Measurements from ENCODE around the gene NAV3. TPM values are rescaled to one million over a fixed set of nuclear protein-coding genes. Genes with fewer than 3 reads are reported as not detected.

Gene NAV3
- total RNA-seq, 5 donors from 2014 or later (not counting 1 experiment from before 2014, with no cell fraction given): 0.26 TPM; not detected in 4

- Mint-ChIP-seq H3K4me1 (no peaks in the 10 kb centered on the region), H3K27ac (no peak overlapping the region), H3K4me3 (no peak overlapping the region), H3K27me3 (no peaks in the 10 kb centered on the region), H3K36me3 (no peaks in the 10 kb centered on the region), H3K9me3 (peaks cover 5 to 21% (median 16%) of the 10 kb centered on the region in 3 donors)
- Histone ChIP-seq H3K27me3 (replicated peaks in 1 of 2; ENCODE audit: control insufficient read depth in 2 of 2, extremely low read depth in 1 of 2, insufficient read depth in 2 of 2, low read length in 1 of 2) (no peaks in the 10 kb centered on the region), H3K27ac (ENCODE audit: low read length) (no peak overlapping the region), H3K9me3 (no peaks in the 10 kb centered on the region), H3K4me3 (ENCODE audit: control insufficient read depth in 1 of 2, extremely low read depth in 1 of 2, low read length in 1 of 2) (no peak overlapping the region), H3K36me3 (ENCODE audit: control insufficient read depth in 2 of 2, extremely low read depth in 1 of 2, insufficient read depth in 1 of 2, low read length in 1 of 2) (no peaks in the 10 kb centered on the region), H3K4me1 (ENCODE audit: control insufficient read depth in 1 of 2, extremely low read depth in 1 of 2, insufficient read depth in 2 of 2, low read length in 2 of 2) (no peaks in the 10 kb centered on the region)
- ChIA-PET POLR2A (no interaction called here), CTCF (interaction anchor here in 1 of 2 donors (0.6 kb wide), 1 partner anchor 16 kb away, joined by 3 read pairs; no protein-coding TSS in a partner anchor)
- 43% methylated on average over 1 of the region's 2 CpGs for WGBS (ENCODE audit: insufficient coverage)
- no peak for DNase-seq
- no peak for ATAC-seq (replicated peaks in 1 of 4)
These were observed 297.5 kb downstream of the NAV3 start for GRCh38 chr12:78128211-78128610.

- Mint-ChIP-seq H3K36me3 (no peaks in the 10 kb centered on the region), H3K9me3 (peaks cover 0 to 4% (median 4%) of the 10 kb centered on the region in 3 donors), H3K4me1 (no peaks in the 10 kb centered on the region), H3K27me3 (no peaks in the 10 kb centered on the region), H3K27ac (no peak overlapping the region), H3K4me3 (no peak overlapping the region)
- no peaks in the 10 kb centered on the region for H3K4me1 ChIP-seq (ENCODE audit: control insufficient read depth in 1 of 2, extremely low read depth in 1 of 2, insufficient read depth in 2 of 2, low read length in 2 of 2)
- CTCF ChIA-PET: interaction anchor here in 1 of 2 donors (0.5 to 0.6 kb wide), 2 partner anchors 15 to 36 kb away, joined by 3 read pairs; no protein-coding TSS in a partner anchor
- H3K9me3 ChIP-seq: no peaks in the 10 kb centered on the region
- H3K36me3 ChIP-seq (ENCODE audit: control insufficient read depth in 2 of 2, extremely low read depth in 1 of 2, insufficient read depth in 1 of 2, low read length in 1 of 2): no peaks in the 10 kb centered on the region
- no peak for ATAC-seq (replicated peaks in 1 of 4)
- no peak overlapping the region for H3K4me3 ChIP-seq (ENCODE audit: control insufficient read depth in 1 of 2, extremely low read depth in 1 of 2, low read length in 1 of 2)
- no peak overlapping the region for H3K27ac ChIP-seq (ENCODE audit: low read length)
- POLR2A ChIA-PET: no interaction called here
- H3K27me3 ChIP-seq (replicated peaks in 1 of 2; ENCODE audit: control insufficient read depth in 2 of 2, extremely low read depth in 1 of 2, insufficient read depth in 2 of 2, low read length in 1 of 2): no peaks in the 10 kb centered on the region
- DNase-seq: no peak
These were observed 313.0 kb downstream of the NAV3 start for GRCh38 chr12:78143717-78144116.

- 40% methylated on average over 1 of the region's 2 CpGs for WGBS (ENCODE audit: insufficient coverage)
- H3K27ac Mint-ChIP-seq: no peak overlapping the region
- no peaks in the 10 kb centered on the region for H3K36me3 ChIP-seq (ENCODE audit: control insufficient read depth in 2 of 2, extremely low read depth in 1 of 2, insufficient read depth in 1 of 2, low read length in 1 of 2)
- H3K4me3 ChIP-seq (ENCODE audit: control insufficient read depth in 1 of 2, extremely low read depth in 1 of 2, low read length in 1 of 2): no peak overlapping the region
- no peak overlapping the region for H3K4me3 Mint-ChIP-seq
- H3K9me3 ChIP-seq: no peaks in the 10 kb centered on the region
- no peaks in the 10 kb centered on the region for H3K27me3 ChIP-seq (replicated peaks in 1 of 2; ENCODE audit: control insufficient read depth in 2 of 2, extremely low read depth in 1 of 2, insufficient read depth in 2 of 2, low read length in 1 of 2)
- H3K4me1 ChIP-seq (ENCODE audit: control insufficient read depth in 1 of 2, extremely low read depth in 1 of 2, insufficient read depth in 2 of 2, low read length in 2 of 2): no peaks in the 10 kb centered on the region
- H3K9me3 Mint-ChIP-seq: no peaks in the 10 kb centered on the region
- ChIA-PET CTCF (no interaction called here), POLR2A (no interaction called here)
- no peaks in the 10 kb centered on the region for H3K4me1 Mint-ChIP-seq
- no peak for DNase-seq
- H3K27ac ChIP-seq (ENCODE audit: low read length): no peak overlapping the region
- ATAC-seq (replicated peaks in 1 of 4): no peak
- H3K36me3 Mint-ChIP-seq: no peaks in the 10 kb centered on the region
- H3K27me3 Mint-ChIP-seq: no peaks in the 10 kb centered on the region
These were observed 314.7 kb downstream of the NAV3 start for GRCh38 chr12:78145398-78145797.

GRCh38 chr12:78146365-78146772 lies 315.7 kb downstream of the NAV3 start:
- Mint-ChIP-seq H3K27me3 (no peaks in the 10 kb centered on the region), H3K4me1 (no peaks in the 10 kb centered on the region), H3K4me3 (no peak overlapping the region), H3K36me3 (no peaks in the 10 kb centered on the region), H3K27ac (no peak overlapping the region), H3K9me3 (no peaks in the 10 kb centered on the region)
- H3K36me3 ChIP-seq (ENCODE audit: control insufficient read depth in 2 of 2, extremely low read depth in 1 of 2, insufficient read depth in 1 of 2, low read length in 1 of 2): no peaks in the 10 kb centered on the region
- ATAC-seq (replicated peaks in 1 of 4) (no peak), DNase-seq (peak in 1 of 35 experiments; percentile 5)
- no peaks in the 10 kb centered on the region for H3K4me1 ChIP-seq (ENCODE audit: control insufficient read depth in 1 of 2, extremely low read depth in 1 of 2, insufficient read depth in 2 of 2, low read length in 2 of 2)
- H3K9me3 ChIP-seq: no peaks in the 10 kb centered on the region
- no peaks in the 10 kb centered on the region for H3K27me3 ChIP-seq (replicated peaks in 1 of 2; ENCODE audit: control insufficient read depth in 2 of 2, extremely low read depth in 1 of 2, insufficient read depth in 2 of 2, low read length in 1 of 2)
- H3K4me3 ChIP-seq (ENCODE audit: control insufficient read depth in 1 of 2, extremely low read depth in 1 of 2, low read length in 1 of 2): no peak overlapping the region
- no peak overlapping the region for H3K27ac ChIP-seq (ENCODE audit: low read length)
- CTCF ChIA-PET: no interaction called here
- POLR2A ChIA-PET: no interaction called here

- no peaks in the 10 kb centered on the region for H3K27me3 Mint-ChIP-seq
- no peaks in the 10 kb centered on the region for H3K9me3 Mint-ChIP-seq
- CTCF ChIA-PET: interaction anchor here in 1 of 2 donors (0.6 kb wide), 1 partner anchor 132 kb away, joined by 3 read pairs; no protein-coding TSS in a partner anchor
- Histone ChIP-seq H3K36me3 (ENCODE audit: control insufficient read depth in 2 of 2, extremely low read depth in 1 of 2, insufficient read depth in 1 of 2, low read length in 1 of 2) (no peaks in the 10 kb centered on the region), H3K4me1 (ENCODE audit: control insufficient read depth in 1 of 2, extremely low read depth in 1 of 2, insufficient read depth in 2 of 2, low read length in 2 of 2) (no peaks in the 10 kb centered on the region), H3K9me3 (no peaks in the 10 kb centered on the region), H3K4me3 (ENCODE audit: control insufficient read depth in 1 of 2, extremely low read depth in 1 of 2, low read length in 1 of 2) (no peak overlapping the region), H3K27ac (ENCODE audit: low read length) (no peak overlapping the region), H3K27me3 (replicated peaks in 1 of 2; ENCODE audit: control insufficient read depth in 2 of 2, extremely low read depth in 1 of 2, insufficient read depth in 2 of 2, low read length in 1 of 2) (no peaks in the 10 kb centered on the region)
- DNase-seq (no peak), ATAC-seq (replicated peaks in 1 of 4) (no peak)
- no CpG with 5 or more reads among the region's 2 CpGs for WGBS (ENCODE audit: insufficient coverage)
- H3K4me3 Mint-ChIP-seq: no peak overlapping the region
- POLR2A ChIA-PET: interaction anchor here in 1 of 2 donors (0.6 kb wide), 1 partner anchor 21 kb away, joined by 3 read pairs; no protein-coding TSS in a partner anchor
- no peaks in the 10 kb centered on the region for H3K36me3 Mint-ChIP-seq
- H3K27ac Mint-ChIP-seq: no peak overlapping the region
- no peaks in the 10 kb centered on the region for H3K4me1 Mint-ChIP-seq
These were observed 318.8 kb downstream of the NAV3 start for GRCh38 chr12:78149459-78149858.

GRCh38 chr12:78155546-78155945 lies 324.9 kb downstream of the NAV3 start:
- no peak for DNase-seq
- no peaks in the 10 kb centered on the region for H3K36me3 ChIP-seq (ENCODE audit: control insufficient read depth in 2 of 2, extremely low read depth in 1 of 2, insufficient read depth in 1 of 2, low read length in 1 of 2)
- no peak overlapping the region for H3K27ac Mint-ChIP-seq
- no peak overlapping the region for H3K4me3 Mint-ChIP-seq
- peaks cover 0 to 9% (median 5%) of the 10 kb centered on the region in 3 donors for H3K9me3 Mint-ChIP-seq
- no CpG with 5 or more reads among the region's 1 CpG for WGBS (ENCODE audit: insufficient coverage)
- H3K4me3 ChIP-seq (ENCODE audit: control insufficient read depth in 1 of 2, extremely low read depth in 1 of 2, low read length in 1 of 2): no peak overlapping the region
- H3K27me3 Mint-ChIP-seq: peaks cover 0 to 3% of the 10 kb centered on the region in 2 donors
- H3K9me3 ChIP-seq: no peaks in the 10 kb centered on the region
- no peaks in the 10 kb centered on the region for H3K27me3 ChIP-seq (replicated peaks in 1 of 2; ENCODE audit: control insufficient read depth in 2 of 2, extremely low read depth in 1 of 2, insufficient read depth in 2 of 2, low read length in 1 of 2)
- no peaks in the 10 kb centered on the region for H3K4me1 Mint-ChIP-seq
- no peak overlapping the region for H3K27ac ChIP-seq (ENCODE audit: low read length)
- ATAC-seq (replicated peaks in 1 of 4): no peak
- H3K4me1 ChIP-seq (ENCODE audit: control insufficient read depth in 1 of 2, extremely low read depth in 1 of 2, insufficient read depth in 2 of 2, low read length in 2 of 2): no peaks in the 10 kb centered on the region
- CTCF ChIA-PET: no interaction called here
- POLR2A ChIA-PET: no interaction called here
- H3K36me3 Mint-ChIP-seq: no peaks in the 10 kb centered on the region

GRCh38 chr12:78156751-78157150 lies 326.1 kb downstream of the NAV3 start:
- Histone ChIP-seq H3K4me1 (ENCODE audit: control insufficient read depth in 1 of 2, extremely low read depth in 1 of 2, insufficient read depth in 2 of 2, low read length in 2 of 2) (no peaks in the 10 kb centered on the region), H3K36me3 (ENCODE audit: control insufficient read depth in 2 of 2, extremely low read depth in 1 of 2, insufficient read depth in 1 of 2, low read length in 1 of 2) (no peaks in the 10 kb centered on the region), H3K4me3 (ENCODE audit: control insufficient read depth in 1 of 2, extremely low read depth in 1 of 2, low read length in 1 of 2) (no peak overlapping the region), H3K27ac (ENCODE audit: low read length) (no peak overlapping the region), H3K9me3 (no peaks in the 10 kb centered on the region), H3K27me3 (replicated peaks in 1 of 2; ENCODE audit: control insufficient read depth in 2 of 2, extremely low read depth in 1 of 2, insufficient read depth in 2 of 2, low read length in 1 of 2) (no peaks in the 10 kb centered on the region)
- DNase-seq: no peak
- no peak overlapping the region for H3K27ac Mint-ChIP-seq
- no peak for ATAC-seq (replicated peaks in 1 of 4)
- H3K9me3 Mint-ChIP-seq: peaks cover 0 to 9% (median 5%) of the 10 kb centered on the region in 3 donors
- no peaks in the 10 kb centered on the region for H3K4me1 Mint-ChIP-seq
- peaks cover 0 to 3% of the 10 kb centered on the region in 2 donors for H3K27me3 Mint-ChIP-seq
- H3K36me3 Mint-ChIP-seq: no peaks in the 10 kb centered on the region
- ChIA-PET POLR2A (no interaction called here), CTCF (no interaction called here)
- no peak overlapping the region for H3K4me3 Mint-ChIP-seq
